ENCODE measurements around the gene MAP3K2.

DNA sequence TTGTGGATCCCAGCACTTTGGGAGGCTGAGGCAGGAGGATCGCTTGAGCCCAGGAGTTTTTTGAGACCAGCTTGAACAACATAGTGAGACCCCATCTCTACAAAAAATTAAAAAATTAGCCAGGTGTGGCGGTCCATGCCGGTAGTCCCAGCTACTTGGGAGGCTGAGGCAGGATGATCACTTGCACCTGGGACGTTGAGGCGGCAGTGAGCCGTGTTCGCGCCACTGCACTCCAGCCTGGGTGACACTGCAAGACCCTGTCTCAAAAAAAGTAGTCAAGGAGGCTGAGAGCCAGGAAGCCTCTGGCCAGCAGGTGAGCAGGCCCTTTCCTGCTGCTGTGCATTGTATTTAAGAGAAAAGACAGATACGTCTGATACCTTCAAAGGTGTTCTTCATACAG lies 19.3 kb upstream of the MAP3K2 start:
- no peak for TF ChIP-seq SP1 (IDR thresholded peaks at IDR 0.05)
- TF ChIP-seq JUND (IDR thresholded peaks at IDR 0.05): no peak
- TF ChIP-seq, protein P1, sequence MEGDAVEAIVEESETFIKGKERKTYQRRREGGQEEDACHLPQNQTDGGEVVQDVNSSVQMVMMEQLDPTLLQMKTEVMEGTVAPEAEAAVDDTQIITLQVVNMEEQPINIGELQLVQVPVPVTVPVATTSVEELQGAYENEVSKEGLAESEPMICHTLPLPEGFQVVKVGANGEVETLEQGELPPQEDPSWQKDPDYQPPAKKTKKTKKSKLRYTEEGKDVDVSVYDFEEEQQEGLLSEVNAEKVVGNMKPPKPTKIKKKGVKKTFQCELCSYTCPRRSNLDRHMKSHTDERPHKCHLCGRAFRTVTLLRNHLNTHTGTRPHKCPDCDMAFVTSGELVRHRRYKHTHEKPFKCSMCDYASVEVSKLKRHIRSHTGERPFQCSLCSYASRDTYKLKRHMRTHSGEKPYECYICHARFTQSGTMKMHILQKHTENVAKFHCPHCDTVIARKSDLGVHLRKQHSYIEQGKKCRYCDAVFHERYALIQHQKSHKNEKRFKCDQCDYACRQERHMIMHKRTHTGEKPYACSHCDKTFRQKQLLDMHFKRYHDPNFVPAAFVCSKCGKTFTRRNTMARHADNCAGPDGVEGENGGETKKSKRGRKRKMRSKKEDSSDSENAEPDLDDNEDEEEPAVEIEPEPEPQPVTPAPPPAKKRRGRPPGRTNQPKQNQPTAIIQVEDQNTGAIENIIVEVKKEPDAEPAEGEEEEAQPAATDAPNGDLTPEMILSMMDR (IDR thresholded peaks at IDR 0.05; ENCODE audit: low read depth, low read length, missing input control): no peak
- TF ChIP-seq, protein P2, sequence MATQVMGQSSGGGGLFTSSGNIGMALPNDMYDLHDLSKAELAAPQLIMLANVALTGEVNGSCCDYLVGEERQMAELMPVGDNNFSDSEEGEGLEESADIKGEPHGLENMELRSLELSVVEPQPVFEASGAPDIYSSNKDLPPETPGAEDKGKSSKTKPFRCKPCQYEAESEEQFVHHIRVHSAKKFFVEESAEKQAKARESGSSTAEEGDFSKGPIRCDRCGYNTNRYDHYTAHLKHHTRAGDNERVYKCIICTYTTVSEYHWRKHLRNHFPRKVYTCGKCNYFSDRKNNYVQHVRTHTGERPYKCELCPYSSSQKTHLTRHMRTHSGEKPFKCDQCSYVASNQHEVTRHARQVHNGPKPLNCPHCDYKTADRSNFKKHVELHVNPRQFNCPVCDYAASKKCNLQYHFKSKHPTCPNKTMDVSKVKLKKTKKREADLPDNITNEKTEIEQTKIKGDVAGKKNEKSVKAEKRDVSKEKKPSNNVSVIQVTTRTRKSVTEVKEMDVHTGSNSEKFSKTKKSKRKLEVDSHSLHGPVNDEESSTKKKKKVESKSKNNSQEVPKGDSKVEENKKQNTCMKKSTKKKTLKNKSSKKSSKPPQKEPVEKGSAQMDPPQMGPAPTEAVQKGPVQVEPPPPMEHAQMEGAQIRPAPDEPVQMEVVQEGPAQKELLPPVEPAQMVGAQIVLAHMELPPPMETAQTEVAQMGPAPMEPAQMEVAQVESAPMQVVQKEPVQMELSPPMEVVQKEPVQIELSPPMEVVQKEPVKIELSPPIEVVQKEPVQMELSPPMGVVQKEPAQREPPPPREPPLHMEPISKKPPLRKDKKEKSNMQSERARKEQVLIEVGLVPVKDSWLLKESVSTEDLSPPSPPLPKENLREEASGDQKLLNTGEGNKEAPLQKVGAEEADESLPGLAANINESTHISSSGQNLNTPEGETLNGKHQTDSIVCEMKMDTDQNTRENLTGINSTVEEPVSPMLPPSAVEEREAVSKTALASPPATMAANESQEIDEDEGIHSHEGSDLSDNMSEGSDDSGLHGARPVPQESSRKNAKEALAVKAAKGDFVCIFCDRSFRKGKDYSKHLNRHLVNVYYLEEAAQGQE (IDR thresholded peaks at IDR 0.05): no peak
- no peak for TF ChIP-seq GABPA (IDR thresholded peaks at IDR 0.05 in 1 of 2, conservative IDR thresholded peaks at IDR 0.05 in 1 of 2)

Measured in liver (tissue), 3 donors.